Measurements from ENCODE around the gene SGSH. TPM values are rescaled to one million over a fixed set of nuclear protein-coding genes. Genes with fewer than 3 reads are reported as not detected.

SGSH gene
- total RNA-seq, 1 experiment from 2014 or later: 19.8 TPM

- Histone ChIP-seq H3K4me1 (ENCODE audit: insufficient read depth, low read length) (peaks cover 7% of the 10 kb centered on the region; the same call in 1 of the 2 replicates), H3K4me2 (ENCODE audit: insufficient read depth, insufficient read length, low read length) (no peak overlapping the region)
- peaks cover 23 to 29% of the 10 kb centered on the region in 2 experiments for H3K4me1 Mint-ChIP-seq
Measured at GRCh38 chr17:80256034-80256350, 35.9 kb upstream of the SGSH start.

More at GRCh38 chr17:80256034-80256350, 35.9 kb upstream of the SGSH start:
- Histone ChIP-seq H4K91ac (ENCODE audit: insufficient read length, low read depth, low read length) (no peak overlapping the region), H4K20me1 (ENCODE audit: control insufficient read depth, insufficient read depth, insufficient read length) (no peaks in the 10 kb centered on the region), H2AFZ (ENCODE audit: low read length) (no peak overlapping the region), H3T11ph (ENCODE audit: low read length) (no peak overlapping the region), H3K4ac (ENCODE audit: low read depth, low read length) (no peak overlapping the region), H3K23me2 (ENCODE audit: insufficient read length, low read depth, low read length, poor library complexity, severe bottlenecking) (no peaks in the 10 kb centered on the region), H3K79me2 (ENCODE audit: insufficient read depth, low read length) (no peaks in the 10 kb centered on the region), H2BK5ac (ENCODE audit: insufficient read length, low read length) (no peak overlapping the region), H2AK5ac (ENCODE audit: insufficient read length, low read length) (no peak overlapping the region), H3K79me1 (ENCODE audit: insufficient read depth, low read depth, low read length, poor library complexity, severe bottlenecking) (no peaks in the 10 kb centered on the region), H3K18ac (ENCODE audit: insufficient read length, low read depth, low read length) (no peak overlapping the region), H3K56ac (ENCODE audit: insufficient read length, low read depth, low read length) (no peak overlapping the region), H4K8ac (replicated peaks; ENCODE audit: insufficient read length, low read depth, low read length) (no peak overlapping the region), H3K27me3 (ENCODE audit: insufficient read depth, low read length) (no peaks in the 10 kb centered on the region), H3K9ac (ENCODE audit: extremely low read depth, insufficient read length, low read length) (no peak overlapping the region), H3K23ac (ENCODE audit: insufficient read length, low read depth, low read length) (no peak overlapping the region), H3K14ac (ENCODE audit: insufficient read depth, low read length) (no peak overlapping the region), H4K5ac (ENCODE audit: insufficient read length, low read depth, low read length) (no peak overlapping the region), H2BK15ac (ENCODE audit: low read depth, low read length) (no peak overlapping the region), H2BK120ac (ENCODE audit: low read depth, low read length, poor library complexity, severe bottlenecking) (no peak overlapping the region), H3K27ac (ENCODE audit: insufficient read length, low read depth, low read length) (no peak overlapping the region), H2BK12ac (ENCODE audit: insufficient read length, low read depth, low read length) (no peak overlapping the region), H2BK20ac (ENCODE audit: low read depth, low read length, poor library complexity, severe bottlenecking) (no peak overlapping the region), H3K9me3 (ENCODE audit: control insufficient read depth, low read depth, low read length) (no peaks in the 10 kb centered on the region)
- H3K4me3 Mint-ChIP-seq: no peak overlapping the region
- no peaks in the 10 kb centered on the region for H3K27me3 Mint-ChIP-seq (ENCODE audit: low read depth)
- H3K9me3 Mint-ChIP-seq: no peaks in the 10 kb centered on the region; a peak in 1 of 5 replicates
- no peak for TF ChIP-seq CTCF (conservative IDR thresholded peaks at IDR 0.05)
- WGBS (ENCODE audit: extremely low coverage, insufficient read length, low lambda C conversion rate): no CpG with 5 or more reads among the region's 5 CpGs
- H3K36me3 Mint-ChIP-seq (ENCODE audit: insufficient read depth in 1 of 3, low read depth in 3 of 3): peaks cover 2 to 8% (median 4%) of the 10 kb centered on the region in 3 experiments; a peak in 5 of 7 replicates
- no peak overlapping the region for H3K27ac Mint-ChIP-seq
- DNase-seq: no peak
